ENCODE results near the gene SDK1.
"Not testable (repeated sequence)": the region's sequence is repeated elsewhere in the genome, so short reads cannot be mapped to it uniquely, and the experiment has no call there.

The SDK1 gene

GRCh38 chr7:4279216-4279615 lies 978.2 kb downstream of the SDK1 start:
- no peak for DNase-seq (ENCODE audit: low read depth in 2 of 3, low spot score in 2 of 3)

GRCh38 chr7:4281231-4281993 lies 980.4 kb downstream of the SDK1 start:
- DNase-seq (ENCODE audit: low read depth in 2 of 3, low spot score in 2 of 3) = no peak

- no peak for DNase-seq (ENCODE audit: low read depth in 2 of 3, low spot score in 2 of 3)
Observed at GRCh38 chr7:4282434-4283223, 981.6 kb downstream of the SDK1 start.

- DNase-seq (ENCODE audit: low read depth in 2 of 3, low spot score in 2 of 3) = no peak
Observed at GRCh38 chr7:4286351-4286750, 985.3 kb downstream of the SDK1 start.

- DNase-seq (ENCODE audit: low read depth in 2 of 3, low spot score in 2 of 3) = no peak
Observed at GRCh38 chr7:4288791-4289394, 987.8 kb downstream of the SDK1 start.

GRCh38 chr7:4297165-4297917 lies 996.3 kb downstream of the SDK1 start:
- DNase-seq (ENCODE audit: low read depth in 2 of 3, low spot score in 2 of 3) = no peak

GRCh38 chr7:4297918-4298219 lies 996.8 kb downstream of the SDK1 start:
- DNase-seq (ENCODE audit: low read depth in 2 of 3, low spot score in 2 of 3) = no peak

GRCh38 chr7:4299431-4299830 lies 998.4 kb downstream of the SDK1 start:
- no peak for DNase-seq (ENCODE audit: low read depth in 2 of 3, low spot score in 2 of 3)

- DNase-seq (ENCODE audit: low read depth in 2 of 3, low spot score in 2 of 3) = no peak
Observed at GRCh38 chr7:4302203-4302905, 1001.3 kb downstream of the SDK1 start.

GRCh38 chr7:4307316-4308204 lies 1006.5 kb downstream of the SDK1 start:
- no peak for DNase-seq (ENCODE audit: low read depth in 2 of 3, low spot score in 2 of 3)

- no peak for DNase-seq (ENCODE audit: low read depth in 2 of 3, low spot score in 2 of 3)
Observed at GRCh38 chr7:4308205-4308590, 1007.1 kb downstream of the SDK1 start.

GRCh38 chr7:4313911-4314310 lies 1012.9 kb downstream of the SDK1 start:
- DNase-seq (ENCODE audit: low read depth in 2 of 3, low spot score in 2 of 3) = not testable (repeated sequence)

GRCh38 chr7:4314316-4314715 lies 1013.3 kb downstream of the SDK1 start:
- not testable (repeated sequence) for DNase-seq (ENCODE audit: low read depth in 2 of 3, low spot score in 2 of 3)
